ENCODE results near the gene LIPM.
"Not testable (repeated sequence)": the region's sequence is repeated elsewhere in the genome, so short reads cannot be mapped to it uniquely, and the experiment has no call there.

Gene LIPM

GRCh38 chr10:88800152-88801125, 2.1 kb upstream of the LIPM start:
- DNase-seq (ENCODE audit: low spot score): no peak

GRCh38 chr10:88803641-88804040, 1.1 kb downstream of the LIPM start:
- no peak for DNase-seq (ENCODE audit: low spot score)

GRCh38 chr10:88804083-88804812, 1.7 kb downstream of the LIPM start:
- no peak for DNase-seq (ENCODE audit: low spot score)

- no peak for DNase-seq (ENCODE audit: low spot score)
Measured at GRCh38 chr10:88805361-88805760, 2.8 kb downstream of the LIPM start.

GRCh38 chr10:88805924-88806323, 3.4 kb downstream of the LIPM start:
- no peak for DNase-seq (ENCODE audit: low spot score)

GRCh38 chr10:88809621-88810020, 7.1 kb downstream of the LIPM start:
- no peak for DNase-seq (ENCODE audit: low spot score)

GRCh38 chr10:88810196-88810961, 7.8 kb downstream of the LIPM start:
- peak; percentile 44 for DNase-seq (ENCODE audit: low spot score)

- no peak for DNase-seq (ENCODE audit: low spot score)
Measured at GRCh38 chr10:88813200-88813599, 10.7 kb downstream of the LIPM start.

GRCh38 chr10:88819290-88819689, 16.8 kb downstream of the LIPM start:
- no peak for DNase-seq (ENCODE audit: low spot score)

GRCh38 chr10:88820748-88821401, 18.3 kb downstream of the LIPM start:
- no peak for DNase-seq (ENCODE audit: low spot score)

GRCh38 chr10:88826388-88826787, 23.9 kb downstream of the LIPM start:
- DNase-seq (ENCODE audit: low spot score): no peak

GRCh38 chr10:88827671-88828070, 25.1 kb downstream of the LIPM start:
- no peak for DNase-seq (ENCODE audit: low spot score)

GRCh38 chr10:88828310-88828709, 25.8 kb downstream of the LIPM start:
- DNase-seq (ENCODE audit: low spot score): no peak

- DNase-seq (ENCODE audit: low spot score): no peak
Measured at GRCh38 chr10:88830643-88831268, 28.2 kb downstream of the LIPM start.

GRCh38 chr10:88831709-88832108, 29.2 kb downstream of the LIPM start:
- DNase-seq (ENCODE audit: low spot score): no peak

- no peak for DNase-seq (ENCODE audit: low spot score)
Measured at GRCh38 chr10:88832376-88832775, 29.8 kb downstream of the LIPM start.

GRCh38 chr10:88833156-88833555, 30.6 kb downstream of the LIPM start:
- no peak for DNase-seq (ENCODE audit: low spot score)

GRCh38 chr10:88833723-88834122, 31.2 kb downstream of the LIPM start:
- peak; percentile 34 for DNase-seq (ENCODE audit: low spot score)

- DNase-seq (ENCODE audit: low spot score): peak; percentile 89
Measured at GRCh38 chr10:88835096-88835909, 32.8 kb downstream of the LIPM start.

GRCh38 chr10:88835910-88836221, 33.3 kb downstream of the LIPM start:
- no peak for DNase-seq (ENCODE audit: low spot score)

- not testable (repeated sequence) for DNase-seq (ENCODE audit: low spot score)
Measured at GRCh38 chr10:88837632-88838031, 35.1 kb downstream of the LIPM start.

All from pons (tissue), 1 donor.